Skin epidermis (tissue), 12 donors: ENCODE data around the gene SLC46A3.
"Not testable (repeated sequence)": the region's sequence is repeated elsewhere in the genome, so short reads cannot be mapped to it uniquely, and the experiment has no call there.

Experiments
- H3K27ac ChIP-seq, 21 experiments: fragments of 200-600 bp; sonication (generic) in 11 of 21; one replicate each; pipeline ENCODE4 v1.5.0; 2020; ENCODE audit warnings: mild to moderate bottlenecking in 3 of 21, inconsistent platforms in 2 of 21, moderate library complexity in 2 of 21
- H3K4me3 ChIP-seq, 7 experiments: fragments of 200-600 bp; sonication (generic) in 2 of 7; one replicate each; pipeline ENCODE4 v1.5.0; 2020; ENCODE audit warnings: inconsistent platforms in 2 of 7, mild to moderate bottlenecking in 2 of 7, moderate library complexity in 1 of 7

SLC46A3 gene

GRCh38 chr13:28693605-28694491, 24.9 kb downstream of the SLC46A3 start:
- not testable (repeated sequence) for H3K4me3 ChIP-seq, H3K27ac ChIP-seq

GRCh38 chr13:28685892-28686291, 32.9 kb downstream of the SLC46A3 start:
- Histone ChIP-seq H3K4me3 (no peak overlapping the region), H3K27ac (no peak overlapping the region)

- Histone ChIP-seq H3K27ac (no peak overlapping the region), H3K4me3 (no peak overlapping the region)
Observed at GRCh38 chr13:28685114-28685513, 33.7 kb downstream of the SLC46A3 start.

GRCh38 chr13:28684257-28684656, 34.5 kb downstream of the SLC46A3 start:
- H3K4me3 ChIP-seq: no peak overlapping the region
- no peak overlapping the region for H3K27ac ChIP-seq

- H3K27ac ChIP-seq: not testable (repeated sequence)
Observed at GRCh38 chr13:28683169-28683568, 35.6 kb downstream of the SLC46A3 start.

GRCh38 chr13:28680541-28680940, 38.2 kb downstream of the SLC46A3 start:
- no peak overlapping the region for H3K4me3 ChIP-seq

More at GRCh38 chr13:28683169-28683568, 35.6 kb downstream of the SLC46A3 start:
- H3K4me3 ChIP-seq: not testable (repeated sequence)

GRCh38 chr13:28679628-28680027, 39.1 kb downstream of the SLC46A3 start:
- H3K4me3 ChIP-seq: no peak overlapping the region
- no peak overlapping the region for H3K27ac ChIP-seq

More at GRCh38 chr13:28680541-28680940, 38.2 kb downstream of the SLC46A3 start:
- no peak overlapping the region for H3K27ac ChIP-seq

GRCh38 chr13:28678809-28679208, 40.0 kb downstream of the SLC46A3 start:
- no peak overlapping the region for H3K27ac ChIP-seq
- no peak overlapping the region for H3K4me3 ChIP-seq

- Histone ChIP-seq H3K4me3 (no peak overlapping the region), H3K27ac (peak overlapping the region in 4 of 21 experiments; percentile 14 to 55 (median 50))
Observed at GRCh38 chr13:28671126-28671792, 47.5 kb downstream of the SLC46A3 start.

GRCh38 chr13:28666897-28667488, 51.8 kb downstream of the SLC46A3 start:
- Histone ChIP-seq H3K4me3 (no peak overlapping the region), H3K27ac (no peak overlapping the region)

GRCh38 chr13:28659621-28659970, 59.2 kb downstream of the SLC46A3 start:
- Histone ChIP-seq H3K4me3 (peak overlapping the region; percentile 75 to 97 (median 89)), H3K27ac (peak overlapping the region; percentile 56 to 97 (median 94))

GRCh38 chr13:28658796-28659620, 59.8 kb downstream of the SLC46A3 start, which contains the start of gene POMP:
POMP (plus strand) TSS chr13:28659130; CDS start chr13:28659185, 55 bp downstream.
- peak within 1 kb of the TSS; percentile 75 to 97 (median 89) for H3K4me3 ChIP-seq
- peak within 1 kb of the TSS; percentile 56 to 97 (median 94) for H3K27ac ChIP-seq

GRCh38 chr13:28658539-28658795, 60.3 kb downstream of the SLC46A3 start:
- Histone ChIP-seq H3K27ac (peak overlapping the region; percentile 44 to 97 (median 94)), H3K4me3 (peak overlapping the region; percentile 75 to 97 (median 89))

GRCh38 chr13:28657784-28658538, 60.8 kb downstream of the SLC46A3 start:
- Histone ChIP-seq H3K4me3 (peak overlapping the region; percentile 75 to 97 (median 89)), H3K27ac (peak overlapping the region in 20 of 21 experiments; percentile 79 to 97 (median 94))

GRCh38 chr13:28655561-28655960, 63.2 kb downstream of the SLC46A3 start:
- Histone ChIP-seq H3K27ac (no peak overlapping the region), H3K4me3 (no peak overlapping the region)

- H3K27ac ChIP-seq: no peak overlapping the region
- H3K4me3 ChIP-seq: no peak overlapping the region
Observed at GRCh38 chr13:28654276-28654675, 64.5 kb downstream of the SLC46A3 start.

GRCh38 chr13:28653111-28653510, 65.7 kb downstream of the SLC46A3 start:
- Histone ChIP-seq H3K27ac (no peak overlapping the region), H3K4me3 (no peak overlapping the region)

- no peak overlapping the region for H3K27ac ChIP-seq
- H3K4me3 ChIP-seq: no peak overlapping the region
Observed at GRCh38 chr13:28651810-28652401, 66.9 kb downstream of the SLC46A3 start.

- no peak overlapping the region for H3K27ac ChIP-seq
Observed at GRCh38 chr13:28650284-28650683, 68.5 kb downstream of the SLC46A3 start.

More at GRCh38 chr13:28650284-28650683, 68.5 kb downstream of the SLC46A3 start:
- H3K4me3 ChIP-seq: no peak overlapping the region
